G401 (cell line): ENCODE data around the gene LANCL2. TPM values are rescaled to one million over a fixed set of nuclear protein-coding genes. Genes with fewer than 3 reads are reported as not detected.
A peak's percentile ranks its signal among the peaks of the same experiment; 100 is the strongest.
"Not testable (repeated sequence)": the region's sequence is repeated elsewhere in the genome, so short reads cannot be mapped to it uniquely, and the experiment has no call there.

Experiments
- DNase-seq: peaks from one replicate; pipeline ENCODE4 v3.0.0-alpha.2; 2015; ENCODE audit warnings: low spot score
- in situ Hi-C: cut with HindIII; loops from 2 replicates; pipeline ENCODE4 v1.10.0; 2016; ENCODE audit warnings: low sequenced_read_pairs, mixed read lengths
- total RNA-seq: library from RNA; depleted of rRNA; stranded (reverse); fragments of >200 nt; shearing (Covaris generic); gene quantifications from 2 replicates; pipeline ENCODE4 v1.2.3, GENCODE V29; 2014

LANCL2 gene
- total RNA-seq, 1 experiment from 2014 or later, result 19.4 TPM

DNA sequence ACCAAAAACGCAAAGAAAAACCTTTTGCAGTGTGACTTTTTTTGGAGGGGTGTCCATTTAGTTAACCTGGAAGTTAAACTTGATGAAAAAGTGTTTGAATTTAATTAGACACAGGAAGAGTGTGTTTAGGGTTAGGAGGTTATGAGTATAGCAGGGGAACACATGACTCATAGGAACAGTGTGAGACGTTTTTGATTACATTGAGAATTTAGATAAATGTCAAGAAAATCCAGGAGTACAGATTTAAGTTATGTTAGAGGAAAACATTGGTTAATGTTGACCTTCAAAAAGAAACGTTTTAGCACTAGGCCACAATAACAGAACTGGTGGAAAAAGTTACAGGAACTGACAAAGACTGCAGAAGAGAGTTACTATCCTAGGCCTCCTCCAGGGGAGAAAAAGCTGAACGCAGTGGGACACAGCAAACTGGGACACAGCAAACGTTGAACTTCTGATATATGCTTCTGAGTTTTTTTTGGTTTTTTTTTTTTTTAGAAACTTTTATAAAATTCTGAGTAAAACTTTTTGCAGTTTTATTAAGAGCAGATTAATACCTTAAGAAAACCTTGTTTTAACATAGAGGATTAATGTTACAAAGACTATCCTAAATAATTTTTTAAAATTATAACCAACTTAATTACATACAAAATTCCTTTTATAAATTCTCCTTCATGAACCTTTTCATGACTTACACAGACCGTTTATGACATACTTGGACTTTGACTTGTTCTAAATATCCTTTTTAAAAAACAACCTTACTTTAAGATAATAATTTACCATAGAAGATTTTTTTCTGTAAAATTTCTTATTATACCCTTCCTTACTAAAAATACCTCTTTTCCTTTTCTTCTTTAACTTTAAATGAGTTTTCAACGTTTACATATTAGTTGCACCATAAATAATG, 22.2 kb downstream of the LANCL2 start:
- no peak for DNase-seq
- in situ Hi-C loops, result no loop called here

DNA sequence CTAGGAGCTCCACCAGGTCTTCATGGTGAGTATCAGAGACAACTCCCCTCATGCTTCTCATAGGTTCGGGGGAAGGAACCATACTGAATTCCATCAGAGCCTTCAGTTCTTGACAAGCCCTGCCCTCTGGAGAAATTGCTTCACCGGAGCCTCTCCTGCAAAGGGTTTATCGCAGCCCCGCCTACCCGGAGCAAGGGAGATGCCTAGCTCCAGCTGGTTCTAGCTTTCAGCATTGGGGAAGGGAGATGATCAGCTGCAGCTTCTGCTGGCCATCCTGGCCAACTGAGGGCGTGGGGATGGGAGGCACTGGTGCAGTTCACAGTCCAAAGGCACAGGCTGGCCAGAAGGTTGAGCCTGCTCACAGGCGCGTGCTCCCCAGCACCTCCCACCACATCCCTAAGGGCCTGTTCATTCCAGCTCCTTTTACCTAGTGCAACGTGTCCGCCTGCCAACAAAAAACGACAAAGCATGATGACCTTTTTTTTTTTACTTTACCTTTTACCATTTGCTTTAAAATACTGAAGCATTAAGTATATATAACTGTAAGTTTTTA, 31.2 kb downstream of the LANCL2 start:
- in situ Hi-C loops, result no loop called here
- no peak for DNase-seq

DNA sequence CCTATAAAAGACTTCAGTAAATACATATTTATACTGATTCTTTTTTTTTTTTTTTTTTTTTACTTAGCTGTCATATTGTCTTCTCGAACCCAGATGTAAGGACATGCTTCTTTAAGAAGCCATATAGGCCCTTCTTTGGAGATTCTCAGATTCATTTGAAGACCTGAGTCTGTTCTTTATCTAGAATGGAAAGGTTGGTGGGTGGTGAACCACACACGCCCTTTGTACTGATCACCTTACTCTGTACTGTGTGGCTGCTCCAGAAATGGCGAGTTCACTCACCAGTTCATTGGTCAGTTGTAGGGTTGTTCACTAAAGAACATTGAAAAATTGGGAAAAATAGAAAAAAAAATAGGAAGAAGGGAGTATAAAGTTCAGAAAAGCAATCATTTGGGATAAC, 32.5 kb downstream of the LANCL2 start:
- in situ Hi-C loops, result no loop called here
- no peak for DNase-seq

DNA sequence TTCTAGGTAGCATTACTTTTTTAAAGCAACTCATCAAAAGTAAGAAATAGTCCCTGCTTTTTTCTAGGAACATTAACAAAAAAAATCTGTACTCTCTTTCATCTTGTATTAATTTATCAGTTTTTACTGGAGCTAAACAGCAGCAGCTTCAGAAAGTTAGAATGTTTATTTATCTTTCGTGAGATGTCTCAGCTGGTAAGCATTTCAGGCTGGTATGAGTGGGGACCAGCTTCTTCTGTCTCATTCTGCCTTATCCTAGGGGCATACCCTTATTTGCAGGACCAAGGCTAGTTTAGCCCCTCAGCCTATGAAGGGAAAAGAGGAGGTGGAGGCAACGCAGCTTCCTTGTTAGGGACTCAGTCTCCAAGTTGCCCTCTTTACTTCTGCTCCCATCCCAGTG, 35.1 kb downstream of the LANCL2 start:
- in situ Hi-C loops, result no loop called here
- no peak for DNase-seq

DNA sequence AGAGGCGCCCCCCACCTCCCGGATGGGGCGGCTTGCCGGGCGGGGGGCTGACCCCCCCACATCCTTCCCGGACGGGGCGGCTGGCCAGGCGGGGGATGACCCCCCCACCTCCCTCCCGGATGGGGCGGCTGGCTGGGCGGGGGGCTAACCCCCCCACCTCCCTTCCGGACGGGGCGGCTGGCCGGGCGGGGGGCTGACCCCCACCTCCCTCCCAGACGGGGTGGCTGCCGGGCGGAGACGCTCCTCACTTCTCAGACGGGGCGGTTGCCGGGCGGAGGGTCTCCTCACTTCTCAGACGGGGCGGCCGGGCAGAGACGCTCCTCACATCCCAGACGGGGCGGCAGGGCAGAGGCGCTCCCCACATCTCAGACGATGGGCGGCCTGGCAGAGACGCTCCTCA, 37.4 kb downstream of the LANCL2 start:
- in situ Hi-C loops, DNase-seq: not testable (repeated sequence)

DNA sequence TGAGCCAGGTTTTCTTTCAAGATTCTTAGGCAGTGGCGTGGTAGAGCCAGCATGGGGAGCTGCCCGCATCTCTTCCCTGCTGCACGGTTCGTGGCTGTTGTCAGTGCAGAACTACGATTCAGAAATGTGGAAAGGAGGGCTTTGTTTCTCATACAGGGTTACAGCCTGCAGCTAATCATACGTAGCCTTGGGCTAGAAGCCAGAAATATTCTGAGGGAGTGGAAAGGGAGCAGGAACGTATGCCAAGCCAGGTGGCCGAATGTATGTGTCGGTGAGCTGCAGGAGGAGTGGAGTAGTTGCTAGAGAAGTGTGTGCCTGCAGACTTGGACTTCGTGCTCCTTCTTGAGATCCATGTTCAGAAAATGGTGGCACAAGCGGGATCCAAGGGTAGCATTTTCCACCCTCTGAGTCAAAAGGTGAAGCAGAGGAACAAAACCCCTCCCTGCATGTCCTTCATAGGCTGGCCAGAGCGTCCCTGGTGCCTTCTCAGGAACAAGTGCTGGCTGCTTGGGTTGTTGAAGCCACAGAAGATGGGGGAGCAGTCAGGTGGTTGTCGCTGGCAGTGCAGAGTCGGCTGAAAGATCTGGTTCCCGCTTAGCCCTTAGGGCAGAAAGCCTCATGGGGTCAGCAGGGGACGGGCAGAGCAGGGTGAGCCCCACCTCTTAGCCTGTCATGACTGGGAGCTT, 40.9 kb downstream of the LANCL2 start:
- in situ Hi-C loops, result no loop called here
- DNase-seq, result no peak

DNA sequence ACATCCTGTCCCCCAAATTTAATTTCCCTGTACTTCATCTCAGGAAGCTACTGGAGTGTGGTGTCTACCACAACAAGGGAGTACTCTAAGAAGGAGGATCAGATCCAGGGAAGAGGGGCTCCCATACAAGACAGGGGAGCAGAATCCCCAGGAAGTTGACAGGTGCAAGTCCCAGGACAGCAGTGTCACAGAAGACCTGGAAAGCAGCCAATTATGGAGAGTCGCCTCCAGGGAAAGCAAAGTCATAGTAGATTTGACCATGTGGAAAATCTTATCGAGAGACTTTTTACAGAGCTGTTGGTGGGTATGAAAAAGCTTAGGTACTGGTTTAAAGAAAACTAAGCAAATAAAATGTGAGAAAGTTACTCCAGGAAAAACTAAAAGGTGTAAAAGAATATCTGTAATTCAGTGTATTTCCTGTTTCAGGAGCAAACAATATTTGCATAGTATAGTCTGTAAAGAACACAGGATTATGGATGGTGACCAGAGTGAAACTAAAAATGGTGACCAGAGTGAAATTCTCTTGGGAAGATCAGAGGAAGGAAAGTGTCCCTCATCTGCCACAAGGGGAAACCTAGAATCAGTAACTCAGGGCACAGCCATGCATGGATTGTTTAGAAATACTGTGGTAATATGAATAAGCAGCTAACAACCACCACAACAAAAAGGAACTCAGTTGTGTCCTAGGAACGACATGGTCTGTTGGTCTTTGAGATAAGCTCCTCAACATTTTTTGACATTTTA, 44.5 kb downstream of the LANCL2 start:
- no peak for DNase-seq
- in situ Hi-C loops, result no loop called here

DNA sequence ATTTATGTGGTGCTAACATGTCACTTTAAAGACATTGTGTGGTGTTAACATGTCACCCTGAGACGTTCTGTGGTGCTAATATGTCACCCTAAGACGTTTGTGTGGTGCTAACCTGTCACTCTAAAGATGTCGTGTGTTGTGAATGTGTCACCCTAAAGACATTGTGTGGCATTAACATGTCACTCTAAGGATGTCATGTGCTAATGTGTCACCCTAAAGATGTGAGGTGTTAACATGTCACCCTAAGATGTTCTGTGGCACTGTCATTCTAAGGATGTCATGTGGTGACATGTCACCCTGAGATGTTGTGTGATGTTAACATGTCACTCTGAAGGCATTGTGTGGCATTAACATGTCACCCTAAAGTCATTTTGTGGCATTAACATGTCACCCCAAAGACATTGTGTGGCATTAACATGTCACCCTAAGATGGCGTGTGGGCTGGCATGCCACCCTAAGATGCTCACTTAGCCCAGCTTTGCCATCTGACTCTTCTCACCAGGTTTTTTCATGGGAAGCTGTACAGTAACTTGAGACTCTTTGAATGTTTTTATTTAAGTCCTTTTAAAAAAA, 45.6 kb downstream of the LANCL2 start:
- DNase-seq, result no peak
- in situ Hi-C loops, result no loop called here

DNA sequence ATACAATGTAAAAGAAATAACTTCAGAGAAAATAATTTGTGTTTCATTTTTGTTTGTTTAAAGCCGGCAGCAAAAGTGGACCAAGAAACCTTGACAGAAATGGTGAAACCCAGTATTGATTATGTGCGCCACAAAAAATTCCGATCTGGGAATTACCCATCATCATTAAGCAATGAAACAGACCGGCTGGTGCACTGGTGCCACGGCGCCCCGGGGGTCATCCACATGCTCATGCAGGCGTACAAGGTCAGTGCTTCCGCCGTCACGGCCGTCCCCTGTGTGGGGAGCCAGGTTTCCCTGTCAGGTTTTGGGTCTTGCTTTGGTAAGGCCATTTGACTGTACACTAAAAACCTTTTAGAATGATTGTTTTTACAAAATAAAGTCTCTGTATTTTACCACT, 46.7 kb downstream of the LANCL2 start:
- DNase-seq, result no peak
- in situ Hi-C loops, result no loop called here

DNA sequence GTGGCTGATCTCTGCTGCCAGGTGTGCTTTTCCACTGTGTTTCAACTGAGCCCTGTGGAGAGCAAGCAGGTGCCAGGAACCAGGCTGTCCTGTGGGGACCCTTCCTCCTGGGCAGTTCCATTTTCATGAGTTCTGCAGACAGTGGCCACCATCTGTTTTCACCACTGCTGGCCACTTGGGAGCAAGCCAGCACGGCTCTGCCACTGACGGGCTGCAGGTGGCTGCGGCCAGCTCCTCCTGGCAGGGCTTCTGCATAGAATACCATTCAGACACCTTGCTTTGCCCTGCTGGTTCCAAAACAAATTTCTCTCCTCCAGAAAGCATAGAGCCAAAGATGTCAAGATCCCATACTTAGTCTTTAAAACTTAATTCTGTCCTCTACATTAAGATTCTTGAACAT, 48.3 kb downstream of the LANCL2 start:
- in situ Hi-C loops, result no loop called here
- DNase-seq, result peak; percentile 66

DNA sequence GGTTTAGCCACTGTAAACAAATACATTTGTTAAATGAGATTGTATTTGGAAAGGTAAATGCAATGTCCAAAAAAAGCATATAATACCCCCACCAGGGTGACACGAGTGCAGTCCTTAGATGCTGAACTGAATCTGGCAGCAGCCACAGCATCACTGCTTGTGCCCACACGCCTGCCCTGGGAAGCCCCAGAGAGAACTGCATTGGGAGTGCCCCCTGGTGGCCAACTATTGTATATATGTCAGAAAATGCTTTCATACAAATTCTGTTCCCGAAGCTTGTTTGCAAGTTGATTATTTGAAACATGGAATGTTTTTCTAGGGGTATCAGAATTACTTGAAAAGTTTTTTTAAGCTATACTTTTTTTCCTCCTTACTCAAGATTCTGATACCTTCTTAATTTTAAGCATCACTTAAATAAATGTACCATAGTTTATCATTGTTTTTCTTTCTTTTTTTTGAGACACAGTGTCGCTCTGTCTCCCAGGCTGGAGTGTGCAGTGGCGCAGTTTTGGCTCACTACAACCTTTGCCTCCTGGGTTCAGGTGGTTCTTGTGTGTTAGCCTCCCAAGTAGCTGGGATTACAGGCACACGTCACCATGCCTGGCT, 50.1 kb downstream of the LANCL2 start:
- in situ Hi-C loops, result no loop called here
- peak; percentile 88 for DNase-seq

DNA sequence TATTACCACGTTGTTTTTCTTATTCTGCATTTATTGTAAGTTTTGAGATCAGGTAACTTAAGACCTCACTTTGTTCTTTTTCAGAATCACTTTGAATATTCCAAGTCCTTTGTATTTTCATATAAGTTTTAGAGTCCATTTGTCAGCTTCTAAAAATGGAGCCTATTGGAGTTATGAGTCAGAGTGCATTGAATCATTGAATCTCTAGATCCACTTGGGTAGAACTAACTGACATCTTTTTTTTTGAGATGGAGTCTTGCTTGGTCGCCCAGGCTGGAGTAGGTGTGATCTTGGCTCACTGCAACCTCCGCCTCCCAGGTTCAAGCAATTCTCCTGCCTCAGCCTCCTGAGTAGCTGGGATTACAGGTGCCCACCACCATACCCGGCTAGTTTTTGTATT, 52.3 kb downstream of the LANCL2 start:
- DNase-seq, in situ Hi-C loops: not testable (repeated sequence)

DNA sequence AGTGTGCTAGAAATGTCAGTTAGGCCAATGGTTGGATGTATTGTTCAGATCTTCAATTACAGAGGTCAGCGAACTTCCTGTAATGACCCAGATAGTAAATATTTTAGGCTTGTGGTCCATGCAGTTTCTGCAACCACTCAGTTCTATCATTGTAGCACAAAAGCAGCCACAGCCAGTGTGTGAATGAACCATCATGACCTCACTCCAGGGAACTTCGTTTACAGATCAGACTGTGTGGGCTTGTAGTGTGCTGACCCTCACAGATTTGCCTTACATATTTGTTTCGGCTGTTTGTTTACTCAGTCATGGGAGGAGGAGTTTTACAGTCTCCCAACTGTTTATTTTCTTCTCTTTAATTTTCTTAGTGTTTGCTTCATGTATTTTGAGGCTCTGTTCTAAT, 55.4 kb downstream of the LANCL2 start:
- no peak for DNase-seq
- in situ Hi-C loops, result no loop called here

DNA sequence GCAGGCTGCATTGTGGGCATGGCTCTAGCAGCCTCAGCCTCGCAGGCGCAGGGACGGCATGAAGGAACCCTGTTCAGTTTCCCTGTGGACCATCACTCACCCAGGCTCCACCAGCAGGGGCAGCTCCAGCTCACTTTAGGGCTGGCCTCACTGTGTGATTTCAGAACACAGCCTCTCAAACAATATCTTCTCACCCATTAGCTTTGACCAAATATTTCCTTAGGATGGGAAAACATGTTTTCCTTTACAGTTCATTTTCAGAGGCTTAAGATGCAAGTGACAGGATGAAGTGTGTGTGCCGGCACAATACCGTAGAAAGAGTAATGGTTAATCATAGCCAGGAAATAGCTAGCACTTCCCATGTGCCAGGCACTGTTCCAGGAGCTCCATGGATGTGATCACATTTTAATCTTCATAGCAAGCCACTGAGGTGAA, 58.2 kb downstream of the LANCL2 start:
- in situ Hi-C loops, result no loop called here

DNA sequence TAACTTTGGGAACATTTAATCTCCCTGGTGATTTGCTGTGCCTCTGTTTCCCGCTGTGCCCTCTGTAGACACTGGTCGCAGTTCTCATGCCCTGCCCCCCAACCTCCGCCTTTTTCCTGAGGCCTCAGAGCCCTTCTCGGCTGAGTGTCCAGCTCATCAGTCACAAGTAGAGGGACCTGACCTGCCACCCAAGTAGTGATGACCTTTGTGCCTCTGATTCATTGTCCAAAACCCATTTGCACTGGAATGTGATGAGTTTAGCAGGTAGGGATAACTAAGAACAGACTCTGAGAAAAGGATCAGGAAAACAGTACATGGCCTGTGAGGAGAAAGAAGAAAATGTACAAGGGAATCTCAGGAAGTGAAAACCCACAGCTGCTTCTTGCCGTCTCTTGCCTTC, 58.8 kb downstream of the LANCL2 start:
- no peak for DNase-seq
- in situ Hi-C loops, result no loop called here

More for the DNA sequence above, 58.2 kb downstream of the LANCL2 start:
- DNase-seq, result no peak

DNA sequence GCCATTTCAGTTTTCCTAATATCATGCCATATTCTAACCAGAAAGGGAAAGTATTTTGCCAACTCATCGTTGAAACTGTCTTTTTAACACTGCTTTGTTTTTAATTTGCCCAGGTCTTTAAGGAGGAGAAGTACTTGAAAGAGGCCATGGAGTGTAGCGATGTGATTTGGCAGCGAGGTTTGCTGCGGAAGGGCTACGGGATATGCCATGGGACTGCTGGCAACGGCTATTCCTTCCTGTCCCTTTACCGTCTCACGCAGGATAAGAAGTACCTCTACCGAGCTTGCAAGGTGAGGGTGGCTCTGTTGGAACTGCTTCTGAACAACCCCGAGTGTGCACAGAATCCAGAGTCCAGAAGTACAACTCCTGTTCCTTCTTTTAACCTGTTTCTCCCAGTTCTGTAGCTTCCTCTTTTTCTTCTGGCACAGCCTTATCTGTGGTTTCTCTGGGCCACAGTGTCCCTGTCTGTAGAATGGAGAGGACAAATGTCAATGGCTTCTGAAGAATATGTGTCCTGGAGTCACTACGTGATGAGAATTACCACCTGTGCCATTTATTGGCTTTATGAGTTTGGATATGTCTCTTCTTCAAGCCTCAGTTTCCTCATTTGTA, 60.1 kb downstream of the LANCL2 start:
- in situ Hi-C loops, result no loop called here
- no peak for DNase-seq

DNA sequence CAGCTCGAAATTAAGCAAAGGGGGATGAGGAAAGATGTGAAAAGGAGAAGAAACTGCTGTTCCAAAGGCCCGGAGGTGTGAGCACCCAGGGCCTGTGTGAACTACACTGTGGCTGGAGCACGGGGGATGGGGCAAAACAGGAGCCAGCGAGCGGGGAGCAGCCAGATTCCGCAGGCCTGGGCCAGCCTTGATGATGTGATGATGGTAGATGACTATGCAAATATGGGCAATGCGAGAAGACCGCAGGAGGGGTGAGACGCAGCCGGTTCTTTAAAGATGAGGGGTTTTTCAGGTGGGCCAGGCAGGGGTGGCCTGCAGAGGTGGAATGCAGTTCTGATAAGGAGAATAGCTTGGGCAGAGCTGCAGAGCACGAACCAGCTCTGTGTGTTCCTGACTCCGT, 61.5 kb downstream of the LANCL2 start:
- DNase-seq, result no peak
- in situ Hi-C loops, result no loop called here

DNA sequence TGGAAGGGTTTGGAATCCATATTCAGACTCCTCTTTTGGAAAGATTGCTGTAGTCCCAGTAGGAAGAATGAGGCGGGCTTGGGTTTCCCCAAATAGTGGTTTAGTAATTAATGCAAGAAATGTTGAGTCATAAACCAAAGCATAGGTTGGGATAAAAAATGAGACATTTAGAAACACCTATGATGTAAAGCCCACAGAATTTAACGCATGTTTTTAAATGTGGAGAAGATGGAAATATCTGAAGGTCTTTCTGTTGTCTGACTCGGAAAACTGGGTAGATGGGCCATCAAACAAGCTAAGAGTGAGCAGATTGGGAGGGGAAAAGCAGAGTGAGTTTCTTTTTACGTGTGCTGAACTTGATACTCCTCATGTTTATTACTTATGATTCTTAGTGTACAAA, 62.2 kb downstream of the LANCL2 start:
- in situ Hi-C loops, result no loop called here

DNA sequence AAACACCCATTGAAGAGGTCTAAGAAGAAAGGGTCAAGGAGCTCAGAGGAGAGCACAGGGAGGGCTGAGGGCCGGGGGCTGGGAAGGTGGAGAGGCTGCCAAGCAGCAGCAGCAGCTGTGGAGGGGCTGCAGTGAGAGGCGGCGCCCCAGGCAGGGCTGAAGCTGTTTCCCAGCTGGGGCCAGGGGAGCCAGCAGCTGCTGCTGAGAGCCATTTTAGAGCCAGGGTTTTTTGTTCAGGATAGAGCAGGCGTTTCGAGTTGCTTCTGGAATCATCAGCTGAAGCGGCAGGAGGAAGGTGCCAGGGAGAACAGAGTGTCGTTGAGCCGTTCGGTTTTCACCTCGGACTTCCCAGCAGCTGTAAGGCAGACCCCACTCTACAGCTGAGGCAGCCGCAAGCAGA, 62.7 kb downstream of the LANCL2 start:
- DNase-seq, result no peak
- in situ Hi-C loops, result no loop called here

More for the DNA sequence above, 62.2 kb downstream of the LANCL2 start:
- no peak for DNase-seq
